Mucosa of descending colon (tissue), 3 donors: Measurements from ENCODE around the gene PCSK7. TPM values are rescaled to one million over a fixed set of nuclear protein-coding genes. Genes with fewer than 3 reads are reported as not detected.
A peak's percentile ranks its signal among the peaks of the same experiment; 100 is the strongest.
"Not testable (repeated sequence)": the region's sequence is repeated elsewhere in the genome, so short reads cannot be mapped to it uniquely, and the experiment has no call there.

ENCODE experiments used
- ATAC-seq: fragments of 200-7000 bp; cut with Tn5 transposase; one replicate; pipeline ENCODE4 v1.9.1; 2020; ENCODE audit warnings: mild to moderate bottlenecking, moderate library complexity
- DNase-seq, 3 donors: peaks; one replicate each; pipeline ENCODE4 v3.0.0-alpha.2; 2020
- H3K36me3 ChIP-seq: fragments of 200-600 bp; one replicate; pipeline ENCODE4 v1.8.0; 2021; ENCODE audit warnings: low read depth, mild to moderate bottlenecking
- H3K4me1 ChIP-seq: fragments of 200-600 bp; one replicate; pipeline ENCODE4 v1.8.0; 2021; ENCODE audit warnings: low read depth, mild to moderate bottlenecking
- H3K4me3 ChIP-seq: fragments of 200-600 bp; one replicate; pipeline ENCODE4 v1.8.0; 2021; ENCODE audit warnings: mild to moderate bottlenecking
- H3K9me3 ChIP-seq: fragments of 200-600 bp; one replicate; pipeline ENCODE4 v1.8.0; 2021; ENCODE audit warnings: mild to moderate bottlenecking
- CTCF ChIP-seq: fragments of 200-600 bp; IDR thresholded peaks from one replicate; pipeline ENCODE4 v1.8.0; 2022; ENCODE audit warnings: antibody characterized with exemption, mild to moderate bottlenecking
- intact Hi-C, 2 donors: fragments of 100-400 bp; cut with DNase I in 1 of 2; cut with micrococcal nuclease in 1 of 2; formaldehyde crosslinking; loops; one replicate each; pipeline versions ENCODE4 v1.11.0 to v1.11.1; 2022; cut with DNase I, micrococcal nuclease
- total RNA-seq, 3 donors: library from RNA; stranded (reverse); fragmentation: NEBNext Ultra II Directional in 2 of 3; extraction: Animal tissue kit (Norgen Biotek cat#: 25700) in 2 of 3; gene quantifications; one replicate each; pipeline versions ENCODE4 v1.2.1 to v1.2.4, GENCODE V29; 2021 to 2023
- donor health status: DM: no; HTN: no; CAD: no; lungs with moderate emphysema.
- donor health status: DM: no; HTN: no; CAD: no.
- donor health status: DM: no; HTN: yes; CAD: no.

The PCSK7 gene
- total RNA-seq, 3 donors from 2014 or later: 138 to 252 (median 181) TPM

GRCh38 chr11:117214404-117215110, 17.3 kb downstream of the PCSK7 start:
- Histone ChIP-seq H3K36me3 (no peaks in the 10 kb centered on the region), H3K4me3 (no peak overlapping the region), H3K4me1 (peaks cover 8% of the 10 kb centered on the region), H3K9me3 (no peaks in the 10 kb centered on the region)
- no peak for TF ChIP-seq CTCF
- no peak for ATAC-seq
- DNase-seq: no peak
- intact Hi-C loops: no loop called here

GRCh38 chr11:117212697-117213355, 19.0 kb downstream of the PCSK7 start:
- ATAC-seq: no peak
- Histone ChIP-seq H3K4me1 (no peaks in the 10 kb centered on the region), H3K36me3 (no peaks in the 10 kb centered on the region), H3K9me3 (no peaks in the 10 kb centered on the region), H3K4me3 (no peak overlapping the region)
- no peak for TF ChIP-seq CTCF
- intact Hi-C loops: no loop called here
- no peak for DNase-seq

GRCh38 chr11:117210620-117211019, 21.3 kb downstream of the PCSK7 start:
- H3K4me1 ChIP-seq: no peaks in the 10 kb centered on the region
- ATAC-seq: no peak
- intact Hi-C loops: no loop called here
- H3K4me3 ChIP-seq: no peak overlapping the region
- no peaks in the 10 kb centered on the region for H3K36me3 ChIP-seq
- no peak for DNase-seq
- no peaks in the 10 kb centered on the region for H3K9me3 ChIP-seq
- TF ChIP-seq CTCF: no peak

- not testable (repeated sequence) for DNase-seq, H3K9me3 ChIP-seq, H3K36me3 ChIP-seq, H3K4me3 ChIP-seq, H3K4me1 ChIP-seq, ATAC-seq
- intact Hi-C loops: loop anchor here in 1 of 2 donors (5.0 kb wide), 1 partner anchor 77 kb away; no protein-coding TSS in a partner anchor
These were observed 22.3 kb downstream of the PCSK7 start for GRCh38 chr11:117209351-117210125.

- H3K4me1 ChIP-seq, H3K36me3 ChIP-seq, H3K4me3 ChIP-seq, H3K9me3 ChIP-seq, ATAC-seq: not testable (repeated sequence)
- peak in 2 of 3 donors; percentile 27 to 56 for DNase-seq
- intact Hi-C loops: loop anchor here in 1 of 2 donors (5.0 kb wide), 1 partner anchor 76 kb away; no protein-coding TSS in a partner anchor
These were observed 23.2 kb downstream of the PCSK7 start for GRCh38 chr11:117208710-117209109.

GRCh38 chr11:117207481-117207880, 24.4 kb downstream of the PCSK7 start:
- not testable (repeated sequence) for H3K36me3 ChIP-seq, H3K9me3 ChIP-seq, ATAC-seq, H3K4me3 ChIP-seq, DNase-seq, H3K4me1 ChIP-seq
- intact Hi-C loops: loop anchor here in 1 of 2 donors (5.0 kb wide), 1 partner anchor 75 kb away; no protein-coding TSS in a partner anchor

- not testable (repeated sequence) for H3K4me3 ChIP-seq, H3K36me3 ChIP-seq, H3K9me3 ChIP-seq, H3K4me1 ChIP-seq
- DNase-seq (peak in 1 of 3 donors; percentile 44), ATAC-seq (peak; percentile 25)
- intact Hi-C loops: loop anchor here in 1 of 2 donors (5.0 kb wide), 1 partner anchor 75 kb away; no protein-coding TSS in a partner anchor
These were observed 25.0 kb downstream of the PCSK7 start for GRCh38 chr11:117206859-117207258.

- intact Hi-C loops: loop anchor here in 1 of 2 donors (5.0 kb wide), 1 partner anchor 74 kb away; no protein-coding TSS in a partner anchor
- peak in 1 of 3 donors; percentile 17 for DNase-seq
- ATAC-seq, H3K36me3 ChIP-seq, H3K9me3 ChIP-seq, H3K4me1 ChIP-seq, H3K4me3 ChIP-seq: not testable (repeated sequence)
These were observed 25.8 kb downstream of the PCSK7 start for GRCh38 chr11:117206111-117206510.
